ENCODE measurements around the gene GRN.
A peak's percentile ranks its signal among the peaks of the same experiment; 100 is the strongest.
"Not testable (repeated sequence)": the region's sequence is repeated elsewhere in the genome, so short reads cannot be mapped to it uniquely, and the experiment has no call there.

The GRN gene

DNA sequence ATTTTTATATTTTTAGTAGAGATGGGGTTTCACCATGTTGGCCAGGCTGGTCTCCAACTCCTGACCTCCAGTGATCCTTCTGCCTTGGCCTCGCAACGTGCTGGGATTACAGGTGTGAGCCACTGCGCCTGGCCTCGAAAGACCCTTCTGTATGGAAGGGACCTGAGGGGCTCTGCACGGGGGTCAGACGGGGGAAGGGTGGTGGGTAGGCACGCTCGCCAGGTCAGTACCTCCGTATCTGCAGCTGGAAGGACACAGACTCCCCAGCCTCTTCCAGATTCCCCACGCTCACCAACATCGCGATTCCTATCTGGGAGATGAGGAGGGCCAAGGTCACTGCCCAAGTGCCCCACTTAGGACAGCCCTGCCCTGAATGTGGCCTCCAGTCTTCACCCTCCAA lies 31.7 kb downstream of the GRN start:
- peak in 3 of 10 donors; percentile 19 to 43 (median 31) for DNase-seq
- intact Hi-C loops (cut with DNase I), result no loop called here

DNA sequence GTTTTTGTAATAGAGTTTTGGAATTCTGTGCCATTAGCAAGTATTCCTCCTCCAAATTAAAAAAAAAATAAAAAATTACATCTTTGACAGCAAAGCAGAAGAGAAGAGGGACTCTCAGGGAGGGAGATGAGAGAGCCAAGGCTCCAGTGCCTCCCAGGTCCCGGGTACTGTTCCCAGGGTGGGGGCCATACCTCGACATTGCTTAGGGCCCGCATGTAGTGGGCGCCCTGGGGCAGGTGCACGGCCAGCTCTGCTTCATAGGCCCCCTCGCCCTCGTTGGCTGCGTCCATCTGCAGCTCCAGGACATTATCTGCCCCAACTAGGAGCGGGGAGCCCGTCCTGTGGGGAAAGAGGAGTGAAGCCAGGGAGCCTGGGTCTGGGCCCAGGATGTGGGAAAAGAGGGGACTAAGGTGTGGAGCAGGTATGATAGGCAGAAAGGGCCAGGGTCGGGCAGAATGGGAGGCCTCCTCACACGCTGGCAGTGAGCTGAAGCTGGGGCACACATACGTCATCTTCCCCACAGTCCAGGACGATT lies 33.1 kb downstream of the GRN start:
- intact Hi-C loops (cut with DNase I), result no loop called here
- peak in 3 of 10 donors; percentile 44 to 75 (median 55) for DNase-seq

- intact Hi-C loops (cut with DNase I), result no loop called here
- peak in 3 of 10 donors; percentile 42 to 76 (median 70) for DNase-seq
These were observed 34.8 kb downstream of the GRN start for GRCh38 chr17:44379887-44380286.

GRCh38 chr17:44380767-44381166 lies 35.7 kb downstream of the GRN start:
- peak in 3 of 10 donors; percentile 45 to 62 (median 56) for DNase-seq
- intact Hi-C loops (cut with DNase I), result no loop called here

DNA sequence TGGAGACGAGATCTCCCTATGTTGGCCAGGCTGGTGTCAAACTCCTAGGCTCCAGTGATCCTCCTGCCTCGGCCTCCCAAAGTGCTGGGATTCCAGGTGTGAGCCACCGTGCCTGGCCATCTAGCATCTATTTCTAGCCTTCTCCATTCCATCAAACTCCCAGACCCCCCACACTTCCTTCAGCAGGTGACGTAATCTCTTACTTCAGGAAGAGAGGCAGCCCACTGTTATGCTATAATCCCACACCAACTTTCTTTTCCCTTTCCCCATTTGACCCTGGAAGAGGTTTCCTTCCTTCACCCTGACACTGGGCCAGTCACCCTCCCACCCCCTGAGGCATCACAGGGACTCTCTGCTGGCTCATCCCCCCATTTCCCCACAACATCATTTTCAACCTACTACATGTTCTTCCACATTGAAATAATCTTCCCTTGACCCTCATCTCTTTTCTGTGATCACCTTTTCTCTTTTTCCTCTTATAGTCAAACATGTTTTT lies 36.8 kb downstream of the GRN start:
- intact Hi-C loops (cut with DNase I), result no loop called here
- peak in 2 of 10 donors; percentile 10 to 43 for DNase-seq

GRCh38 chr17:44382917-44383316 lies 37.8 kb downstream of the GRN start:
- DNase-seq, result peak in 2 of 10 donors; percentile 50 to 51
- intact Hi-C loops (cut with DNase I), result no loop called here

DNA sequence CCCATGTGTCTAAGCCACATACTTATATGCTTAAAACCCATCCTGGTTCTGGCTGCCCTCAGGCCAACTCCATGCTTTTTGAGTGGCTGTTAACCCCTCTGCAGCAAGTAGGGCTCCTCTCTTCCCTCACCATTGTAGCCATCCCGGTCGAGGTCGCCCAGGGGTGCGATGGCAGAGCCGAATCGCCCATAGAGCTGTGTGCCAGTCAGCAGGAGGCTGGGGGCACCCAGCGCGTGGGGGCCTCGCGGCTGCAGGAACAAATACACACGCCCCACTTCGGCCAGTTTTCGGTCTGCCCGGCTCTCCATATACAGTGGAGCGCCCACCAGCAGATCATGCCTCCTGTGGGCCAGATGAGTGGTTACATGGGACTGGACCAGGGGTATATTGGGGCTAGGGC lies 38.3 kb downstream of the GRN start:
- DNase-seq, result peak in 3 of 10 donors; percentile 47 to 77 (median 62)
- intact Hi-C loops (cut with DNase I), result no loop called here

- peak in 1 of 10 donors; percentile 40 for DNase-seq
- intact Hi-C loops (cut with DNase I), result no loop called here
These were observed 38.8 kb downstream of the GRN start for GRCh38 chr17:44383861-44384260.

- intact Hi-C loops (cut with DNase I), result no loop called here
- peak in 2 of 10 donors; percentile 39 to 80 for DNase-seq
These were observed 39.2 kb downstream of the GRN start for GRCh38 chr17:44384281-44384822.

- intact Hi-C loops (cut with DNase I), result no loop called here
- DNase-seq, result peak in 2 of 10 donors; percentile 46 to 67
These were observed 39.8 kb downstream of the GRN start for GRCh38 chr17:44384823-44385286.

- intact Hi-C loops (cut with DNase I), result no loop called here
- DNase-seq, result peak; percentile 37 to 95 (median 66)
These were observed 40.4 kb downstream of the GRN start for GRCh38 chr17:44385287-44386181.

- intact Hi-C loops (cut with DNase I), result no loop called here
- peak in 1 of 10 donors; percentile 9 for DNase-seq
These were observed 41.1 kb downstream of the GRN start for GRCh38 chr17:44386182-44386525.

- DNase-seq, result peak in 1 of 10 donors; percentile 51
These were observed 42.7 kb downstream of the GRN start for GRCh38 chr17:44387804-44388203.

DNA sequence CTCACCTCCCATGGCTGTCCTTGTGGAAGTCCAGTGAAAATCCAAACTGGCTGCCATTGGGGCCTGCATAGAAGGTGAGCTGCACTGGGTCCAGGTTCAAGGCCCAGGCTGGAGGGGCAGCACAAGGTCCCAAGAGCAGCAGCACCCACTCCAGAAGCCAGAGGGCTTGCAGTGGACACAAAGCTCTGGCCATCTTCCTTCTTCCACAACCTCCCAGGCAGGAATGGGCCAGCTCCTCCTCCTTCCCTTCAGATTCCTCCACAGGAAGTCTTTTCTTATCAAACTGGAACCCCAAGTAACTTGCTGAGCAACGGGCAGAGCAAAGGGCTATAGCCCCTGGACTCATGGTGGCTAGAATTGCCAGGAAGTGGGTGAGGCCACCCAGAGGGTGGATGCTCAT lies 44.2 kb downstream of the GRN start, which contains the start of gene ITGA2B:
Gene ITGA2B, minus strand, starts transcription at position 369 of the 400 bp plus-strand sequence. Its CDS starts 176 bp downstream, at position 193.
- intact Hi-C loops (cut with DNase I), result no loop called here
- peak in 2 of 10 donors; percentile 11 to 12 for DNase-seq

More at GRCh38 chr17:44387804-44388203, 42.7 kb downstream of the GRN start:
- intact Hi-C loops (cut with DNase I), result no loop called here

GRCh38 chr17:44389723-44390202 lies 44.7 kb downstream of the GRN start:
- intact Hi-C loops (cut with DNase I), result no loop called here
- peak in 2 of 10 donors; percentile 10 to 30 for DNase-seq

- intact Hi-C loops (cut with DNase I), result no loop called here
- DNase-seq, result no peak
These were observed 45.3 kb downstream of the GRN start for GRCh38 chr17:44390250-44390870.

DNA sequence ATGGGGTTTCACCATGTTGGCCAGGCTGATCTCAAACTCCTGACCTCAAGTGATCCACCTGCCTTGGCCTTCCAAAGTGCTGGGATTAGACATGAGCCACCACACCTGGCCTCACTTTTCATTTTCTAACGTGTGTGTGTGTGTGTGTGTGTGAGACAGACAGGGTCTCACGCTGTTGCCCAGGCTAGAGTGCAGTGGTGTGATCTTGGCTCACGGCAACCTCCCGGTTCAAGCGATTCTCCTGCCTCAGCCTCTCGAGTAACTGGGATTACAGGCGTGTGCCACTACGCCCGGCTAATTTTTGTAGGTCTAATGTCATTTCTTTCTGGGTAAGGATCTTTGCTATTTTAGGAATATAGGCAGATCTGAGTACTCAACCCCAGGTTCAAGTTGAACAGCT lies 49.0 kb downstream of the GRN start:
- intact Hi-C loops (cut with DNase I), result not testable (repeated sequence)
- DNase-seq, result peak in 1 of 10 donors; percentile 12

DNA sequence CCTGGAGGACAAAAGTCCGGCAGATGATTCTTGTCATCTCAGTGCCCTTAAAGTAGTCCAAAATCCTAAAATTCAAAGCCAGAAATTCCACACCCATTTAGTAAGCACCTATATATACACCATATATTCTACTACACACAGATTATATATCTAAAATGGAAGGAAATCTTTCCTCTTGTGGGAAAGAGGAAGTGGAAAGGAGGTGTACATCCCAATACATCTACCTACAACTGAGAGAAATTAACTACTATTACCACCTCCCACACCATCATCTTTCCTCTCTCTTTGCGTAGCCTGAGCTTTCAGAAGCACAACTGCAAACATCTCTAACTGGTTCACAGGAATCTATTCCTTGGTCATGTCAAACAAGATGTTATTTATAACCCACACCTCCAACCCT lies 49.7 kb downstream of the GRN start:
- DNase-seq, result no peak
- intact Hi-C loops (cut with DNase I), result no loop called here

GRCh38 chr17:44396946-44397345 lies 51.8 kb downstream of the GRN start:
- peak in 1 of 10 donors; percentile 33 for DNase-seq
- intact Hi-C loops (cut with DNase I), result no loop called here
